ENCODE results near the gene ZSCAN1.

DNA sequence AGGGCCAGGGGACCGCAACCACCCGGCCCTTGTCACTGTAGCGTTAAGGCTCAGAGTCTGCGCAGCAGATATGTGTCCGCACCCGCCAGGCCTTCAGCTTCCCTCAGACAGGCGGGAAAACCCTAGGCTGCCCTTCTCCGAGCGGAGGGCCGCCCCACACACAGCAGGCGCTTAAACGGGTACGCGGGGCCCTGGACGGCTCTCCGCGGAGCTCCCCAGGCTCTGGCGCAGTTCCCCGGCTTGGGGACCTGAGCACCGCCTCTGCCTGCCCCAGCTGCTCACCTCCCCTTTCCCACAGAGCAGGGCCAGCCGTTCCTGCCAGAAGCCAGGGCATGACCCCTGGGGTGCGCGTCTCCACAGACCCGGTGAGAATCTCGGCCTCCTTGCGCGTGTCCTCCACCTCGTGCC lies 25.9 kb downstream of the ZSCAN1 start:
- TF ChIP-seq, protein P1, sequence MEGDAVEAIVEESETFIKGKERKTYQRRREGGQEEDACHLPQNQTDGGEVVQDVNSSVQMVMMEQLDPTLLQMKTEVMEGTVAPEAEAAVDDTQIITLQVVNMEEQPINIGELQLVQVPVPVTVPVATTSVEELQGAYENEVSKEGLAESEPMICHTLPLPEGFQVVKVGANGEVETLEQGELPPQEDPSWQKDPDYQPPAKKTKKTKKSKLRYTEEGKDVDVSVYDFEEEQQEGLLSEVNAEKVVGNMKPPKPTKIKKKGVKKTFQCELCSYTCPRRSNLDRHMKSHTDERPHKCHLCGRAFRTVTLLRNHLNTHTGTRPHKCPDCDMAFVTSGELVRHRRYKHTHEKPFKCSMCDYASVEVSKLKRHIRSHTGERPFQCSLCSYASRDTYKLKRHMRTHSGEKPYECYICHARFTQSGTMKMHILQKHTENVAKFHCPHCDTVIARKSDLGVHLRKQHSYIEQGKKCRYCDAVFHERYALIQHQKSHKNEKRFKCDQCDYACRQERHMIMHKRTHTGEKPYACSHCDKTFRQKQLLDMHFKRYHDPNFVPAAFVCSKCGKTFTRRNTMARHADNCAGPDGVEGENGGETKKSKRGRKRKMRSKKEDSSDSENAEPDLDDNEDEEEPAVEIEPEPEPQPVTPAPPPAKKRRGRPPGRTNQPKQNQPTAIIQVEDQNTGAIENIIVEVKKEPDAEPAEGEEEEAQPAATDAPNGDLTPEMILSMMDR (IDR thresholded peaks at IDR 0.05) = no peak
- no peak for TF ChIP-seq EZH2 (IDR thresholded peaks at IDR 0.05)

All from neural progenitor cell (in vitro differentiated cells).